HG03139 (cell line): ENCODE data around the gene RORB.

Experiments used
- ATAC-seq: cut with Tn5 transposase; IDR thresholded peaks from one replicate; pipeline ENCODE4 v1.9.1; 2021; ENCODE audit not compliant: unreplicated experiment

Gene RORB

GRCh38 chr9:74496819-74497747 is at the start of gene RORB:
TSS of gene RORB (plus strand) at chr9:74497335. CDS start at chr9:74497977, 642 bp downstream.
- peak; percentile 86 for ATAC-seq

GRCh38 chr9:74447451-74448193 is 49.5 kb upstream of the RORB start:
- ATAC-seq = no peak

GRCh38 chr9:74449060-74449459 is 48.1 kb upstream of the RORB start:
- ATAC-seq = no peak

GRCh38 chr9:74458832-74459231 is 38.3 kb upstream of the RORB start:
- ATAC-seq = no peak

GRCh38 chr9:74463825-74464224 is 33.3 kb upstream of the RORB start:
- no peak for ATAC-seq

GRCh38 chr9:74478606-74479005 is 18.5 kb upstream of the RORB start:
- ATAC-seq = no peak

- no peak for ATAC-seq
Observed at GRCh38 chr9:74479711-74480110, 17.4 kb upstream of the RORB start.

GRCh38 chr9:74487395-74487794 is 9.7 kb upstream of the RORB start:
- ATAC-seq = no peak

GRCh38 chr9:74493512-74493911 is 3.6 kb upstream of the RORB start:
- no peak for ATAC-seq

GRCh38 chr9:74494490-74494889 is 2.6 kb upstream of the RORB start:
- ATAC-seq = no peak

- ATAC-seq = no peak
Observed at GRCh38 chr9:74496406-74496805, 729 bp upstream of the RORB start.

GRCh38 chr9:74497748-74498620 is 849 bp downstream of the RORB start:
- ATAC-seq = no peak

GRCh38 chr9:74498621-74499095 is 1.5 kb downstream of the RORB start:
- no peak for ATAC-seq

GRCh38 chr9:74499111-74499601 is 2.0 kb downstream of the RORB start:
- no peak for ATAC-seq

- no peak for ATAC-seq
Observed at GRCh38 chr9:74499770-74500583, 2.8 kb downstream of the RORB start.

GRCh38 chr9:74500584-74500924 is 3.4 kb downstream of the RORB start:
- ATAC-seq = no peak

- ATAC-seq = no peak
Observed at GRCh38 chr9:74501570-74501969, 4.4 kb downstream of the RORB start.

GRCh38 chr9:74503219-74503618 is 6.1 kb downstream of the RORB start:
- no peak for ATAC-seq

GRCh38 chr9:74503666-74504065 is 6.5 kb downstream of the RORB start:
- no peak for ATAC-seq

GRCh38 chr9:74511333-74511732 is 14.2 kb downstream of the RORB start:
- no peak for ATAC-seq
